H9 (cell line): ENCODE measurements around the gene ALKBH8. TPM values are rescaled to one million over a fixed set of nuclear protein-coding genes. Genes with fewer than 3 reads are reported as not detected.

Experiments
- DNase-seq: peaks from one replicate; pipeline ENCODE4 v3.0.0-alpha.2; 2017
- H2AFZ ChIP-seq: one replicate; pipeline ENCODE4 v1.6.1; 2013; ENCODE audit warnings: mild to moderate bottlenecking, low read length, control low read depth, moderate library complexity
- H2AK5ac ChIP-seq: 2 replicates; pipeline ENCODE4 v1.6.1; 2013; ENCODE audit warnings: low read length, control low read depth, mixed read lengths; ENCODE audit not compliant: insufficient read length
- H2BK120ac ChIP-seq: one replicate; pipeline ENCODE4 v1.6.1; 2013; ENCODE audit warnings: low read depth, mild to moderate bottlenecking, low read length, control low read depth, inconsistent platforms; ENCODE audit not compliant: poor library complexity, severe bottlenecking
- H2BK12ac ChIP-seq: 2 replicates; pipeline ENCODE4 v1.6.1; 2013; ENCODE audit warnings: low read length, control low read depth, mixed read lengths, low read depth; ENCODE audit not compliant: insufficient read length
- H2BK15ac ChIP-seq: 2 replicates; pipeline ENCODE4 v1.6.1; 2013; ENCODE audit warnings: low read depth, low read length, control low read depth
- H2BK20ac ChIP-seq: one replicate; pipeline ENCODE4 v1.6.1; 2013; ENCODE audit warnings: low read depth, mild to moderate bottlenecking, low read length, control low read depth, inconsistent platforms; ENCODE audit not compliant: poor library complexity, severe bottlenecking
- H2BK5ac ChIP-seq: 2 replicates; pipeline ENCODE4 v1.6.1; 2013; ENCODE audit warnings: low read length, control low read depth, mixed read lengths; ENCODE audit not compliant: insufficient read length
- H3K14ac ChIP-seq: 2 replicates; pipeline ENCODE4 v1.6.1; 2013; ENCODE audit warnings: low read length, control low read depth; ENCODE audit not compliant: insufficient read depth
- H3K18ac ChIP-seq: 2 replicates; pipeline ENCODE4 v1.6.1; 2013; ENCODE audit warnings: low read depth, mild to moderate bottlenecking, mixed read lengths, low read length, control low read depth; ENCODE audit not compliant: insufficient read length
- H3K23ac ChIP-seq: 2 replicates; pipeline ENCODE4 v1.6.1; 2013; ENCODE audit warnings: low read length, control low read depth, mixed read lengths, low read depth; ENCODE audit not compliant: insufficient read length
- H3K23me2 ChIP-seq: 2 replicates; pipeline ENCODE4 v1.6.1; 2013; ENCODE audit warnings: low read depth, mild to moderate bottlenecking, mixed read lengths, low read length, control low read depth; ENCODE audit not compliant: insufficient read length, poor library complexity, severe bottlenecking
- H3K27ac ChIP-seq: 2 replicates; pipeline ENCODE4 v1.5.1; 2013; ENCODE audit warnings: low read length, control low read depth, mixed read lengths, low read depth; ENCODE audit not compliant: insufficient read length
- H3K27me3 ChIP-seq: 2 replicates; pipeline ENCODE4 v1.6.1; 2013; ENCODE audit warnings: low read length, control low read depth, inconsistent platforms; ENCODE audit not compliant: insufficient read depth
- H3K4ac ChIP-seq: 2 replicates; pipeline ENCODE4 v1.6.1; 2013; ENCODE audit warnings: low read depth, mild to moderate bottlenecking, control low read depth, inconsistent platforms, low read length, moderate library complexity
- H3K4me1 ChIP-seq: 2 replicates; pipeline ENCODE4 v1.6.1; 2013; ENCODE audit warnings: low read length, control low read depth, inconsistent platforms; ENCODE audit not compliant: insufficient read depth
- H3K4me2 ChIP-seq: 2 replicates; pipeline ENCODE4 v1.6.1; 2013; ENCODE audit warnings: low read length, control low read depth, mixed read lengths; ENCODE audit not compliant: insufficient read length, insufficient read depth
- H3K56ac ChIP-seq: 2 replicates; pipeline ENCODE4 v1.6.1; 2013; ENCODE audit warnings: low read depth, mild to moderate bottlenecking, mixed read lengths, low read length, control low read depth; ENCODE audit not compliant: insufficient read length
- H3K79me1 ChIP-seq: 2 replicates; pipeline ENCODE4 v1.6.1; 2013; ENCODE audit warnings: low read depth, mild to moderate bottlenecking, moderate library complexity, low read length, control low read depth, inconsistent platforms; ENCODE audit not compliant: insufficient read depth, poor library complexity, severe bottlenecking
- H3K79me2 ChIP-seq: 2 replicates; pipeline ENCODE4 v1.6.1; 2013; ENCODE audit warnings: low read length, control low read depth, inconsistent platforms; ENCODE audit not compliant: insufficient read depth
- H3K9ac ChIP-seq: 2 replicates; pipeline ENCODE4 v1.6.1; 2013; ENCODE audit warnings: low read length, control low read depth, mixed read lengths; ENCODE audit not compliant: insufficient read length; ENCODE audit errors: extremely low read depth
- H3K9me3 ChIP-seq: one replicate; pipeline ENCODE4 v1.6.1; 2013; ENCODE audit warnings: low read depth, low read length, inconsistent platforms; ENCODE audit not compliant: control insufficient read depth
- H3T11ph ChIP-seq: one replicate; pipeline ENCODE4 v1.6.1; 2013; ENCODE audit warnings: mild to moderate bottlenecking, low read length, control low read depth, inconsistent platforms
- H4K20me1 ChIP-seq: one replicate; pipeline ENCODE4 v1.6.1; 2013; ENCODE audit not compliant: control insufficient read depth, insufficient read length, insufficient read depth
- H4K5ac ChIP-seq: 2 replicates; pipeline ENCODE4 v1.6.1; 2013; ENCODE audit warnings: low read depth, mild to moderate bottlenecking, mixed read lengths, low read length, control low read depth; ENCODE audit not compliant: insufficient read length
- H4K8ac ChIP-seq: replicated peaks from 2 replicates; pipeline ENCODE4 v1.6.1; 2013; ENCODE audit warnings: low read length, control low read depth, mixed read lengths, low read depth; ENCODE audit not compliant: insufficient read length
- H4K91ac ChIP-seq: 2 replicates; pipeline ENCODE4 v1.6.1; 2013; ENCODE audit warnings: low read depth, mild to moderate bottlenecking, moderate library complexity, mixed read lengths, low read length, control low read depth; ENCODE audit not compliant: insufficient read length
- H3K27ac Mint-ChIP-seq, 3 experiments: 2 replicates in 2 of 3; 3 replicates in 1 of 3; pipeline ENCODE4 v1.8.0; 2020 to 2021; ENCODE audit warnings: mixed read lengths in 3 of 3, mild to moderate bottlenecking in 1 of 3, moderate library complexity in 1 of 3
- H3K27me3 Mint-ChIP-seq: 2 replicates; pipeline ENCODE4 v1.8.0; 2021; ENCODE audit warnings: low read depth, mild to moderate bottlenecking, moderate library complexity, mixed read lengths
- H3K36me3 Mint-ChIP-seq, 3 experiments: 2 replicates in 2 of 3; 3 replicates in 1 of 3; pipeline ENCODE4 v1.8.0; 2020 to 2021; ENCODE audit warnings: low read depth in 3 of 3, mixed read lengths in 3 of 3; ENCODE audit not compliant: insufficient read depth in 1 of 3
- H3K4me1 Mint-ChIP-seq, 2 experiments: 2 replicates each; pipeline ENCODE4 v1.8.0; 2020; ENCODE audit warnings: mixed read lengths in 2 of 2
- H3K4me3 Mint-ChIP-seq, 2 experiments: 2 replicates in 1 of 2; 3 replicates in 1 of 2; pipeline ENCODE4 v1.8.0; 2020 to 2021; ENCODE audit warnings: mild to moderate bottlenecking in 2 of 2, mixed read lengths in 2 of 2, moderate library complexity in 1 of 2
- H3K9me3 Mint-ChIP-seq, 2 experiments: 2 replicates in 1 of 2; 3 replicates in 1 of 2; pipeline ENCODE4 v1.8.0; 2020; ENCODE audit warnings: mild to moderate bottlenecking in 2 of 2, mixed read lengths in 2 of 2, moderate library complexity in 1 of 2
- WGBS: extraction: QIAGEN DNeasy Blood & Tissue Kit; methylation state at CpG from one replicate; pipeline ENCODE4 v1.1.7; 2013; ENCODE audit warnings: missing lambda C conversion rate, low lambda C conversion rate, mixed read lengths; ENCODE audit not compliant: insufficient read length; ENCODE audit errors: extremely low coverage; 5-methylcytosine and 5-hydroxymethylcytosine counted together
- total RNA-seq: library from RNA; stranded (reverse); gene quantifications from 2 replicates; pipeline ENCODE4 v1.2.1, GENCODE V29; 2021
- TF ChIP-seq, protein P1 (sequence below): fragments of 200-600 bp; sonication (generic); conservative IDR thresholded peaks from 3 replicates; pipeline ENCODE4 v1.8.0; 2021; ENCODE audit warnings: antibody characterized with exemption, mild to moderate bottlenecking

The ALKBH8 gene
- total RNA-seq, 1 experiment from 2014 or later: 12.7 TPM

- Mint-ChIP-seq H3K4me3 (peak overlapping the region in 1 of 2 experiments; percentile 50; a peak in 3 of 5 replicates), H3K9me3 (no peaks in the 10 kb centered on the region), H3K36me3 (no peaks in the 10 kb centered on the region), H3K27me3 (peaks cover 64% of the 10 kb centered on the region), H3K27ac (no peak overlapping the region), H3K4me1 (peaks cover 38 to 44% of the 10 kb centered on the region in 2 experiments)
- H3K4me1 ChIP-seq: peaks cover 12% of the 10 kb centered on the region
- no peak overlapping the region for H2BK15ac ChIP-seq
- no peaks in the 10 kb centered on the region for H3K79me2 ChIP-seq
- no peak overlapping the region for H2BK20ac ChIP-seq
- no peak overlapping the region for H4K91ac ChIP-seq
- no peak overlapping the region for H2AK5ac ChIP-seq
- H4K8ac ChIP-seq: no peak overlapping the region
- no peak overlapping the region for H2BK12ac ChIP-seq
- no peak overlapping the region for H3K9ac ChIP-seq
- H3K18ac ChIP-seq: no peak overlapping the region
- H3K23ac ChIP-seq: no peak overlapping the region
- H3K27ac ChIP-seq: no peak overlapping the region
- H3K79me1 ChIP-seq: no peaks in the 10 kb centered on the region
- peaks cover 29% of the 10 kb centered on the region for H3K27me3 ChIP-seq
- no CpG with 5 or more reads among the region's 4 CpGs for WGBS
- H3K56ac ChIP-seq: no peak overlapping the region
- H4K20me1 ChIP-seq: no peaks in the 10 kb centered on the region
- no peak overlapping the region for H3T11ph ChIP-seq
- no peak overlapping the region for H2AFZ ChIP-seq
- peaks cover 21% of the 10 kb centered on the region for H3K23me2 ChIP-seq
- no peak overlapping the region for H2BK5ac ChIP-seq
- H3K14ac ChIP-seq: no peak overlapping the region
- H4K5ac ChIP-seq: no peak overlapping the region
- no peak overlapping the region for H3K4ac ChIP-seq
- no peaks in the 10 kb centered on the region for H3K9me3 ChIP-seq
- no peak overlapping the region for H2BK120ac ChIP-seq
- no peak for DNase-seq
- H3K4me2 ChIP-seq: no peak overlapping the region
- TF ChIP-seq, protein P1, sequence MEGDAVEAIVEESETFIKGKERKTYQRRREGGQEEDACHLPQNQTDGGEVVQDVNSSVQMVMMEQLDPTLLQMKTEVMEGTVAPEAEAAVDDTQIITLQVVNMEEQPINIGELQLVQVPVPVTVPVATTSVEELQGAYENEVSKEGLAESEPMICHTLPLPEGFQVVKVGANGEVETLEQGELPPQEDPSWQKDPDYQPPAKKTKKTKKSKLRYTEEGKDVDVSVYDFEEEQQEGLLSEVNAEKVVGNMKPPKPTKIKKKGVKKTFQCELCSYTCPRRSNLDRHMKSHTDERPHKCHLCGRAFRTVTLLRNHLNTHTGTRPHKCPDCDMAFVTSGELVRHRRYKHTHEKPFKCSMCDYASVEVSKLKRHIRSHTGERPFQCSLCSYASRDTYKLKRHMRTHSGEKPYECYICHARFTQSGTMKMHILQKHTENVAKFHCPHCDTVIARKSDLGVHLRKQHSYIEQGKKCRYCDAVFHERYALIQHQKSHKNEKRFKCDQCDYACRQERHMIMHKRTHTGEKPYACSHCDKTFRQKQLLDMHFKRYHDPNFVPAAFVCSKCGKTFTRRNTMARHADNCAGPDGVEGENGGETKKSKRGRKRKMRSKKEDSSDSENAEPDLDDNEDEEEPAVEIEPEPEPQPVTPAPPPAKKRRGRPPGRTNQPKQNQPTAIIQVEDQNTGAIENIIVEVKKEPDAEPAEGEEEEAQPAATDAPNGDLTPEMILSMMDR: no peak
These were observed 28.4 kb upstream of the ALKBH8 start for GRCh38 chr11:107593951-107594350.
